HUES64 (cell line): Measurements from ENCODE around the gene RUFY4.

ENCODE experiments used
- H3K27ac ChIP-seq: 2 replicates; pipeline ENCODE4 v1.7.0; 2013; ENCODE audit warnings: low read depth, low read length, inconsistent platforms
- H3K27me3 ChIP-seq: 2 replicates; pipeline ENCODE4 v1.6.1; 2013; ENCODE audit warnings: mild to moderate bottlenecking, low read length; ENCODE audit not compliant: insufficient read depth
- H3K36me3 ChIP-seq: 2 replicates; pipeline ENCODE4 v1.6.1; 2013; ENCODE audit warnings: mild to moderate bottlenecking, low read length; ENCODE audit not compliant: insufficient read depth
- H3K4me1 ChIP-seq: 2 replicates; pipeline ENCODE4 v1.6.1; 2013; ENCODE audit warnings: mild to moderate bottlenecking, low read length, moderate library complexity; ENCODE audit not compliant: insufficient read depth
- H3K4me3 ChIP-seq: 2 replicates; pipeline ENCODE4 v1.5.1; 2013; ENCODE audit warnings: mild to moderate bottlenecking, low read length, moderate library complexity
- H3K9ac ChIP-seq: 2 replicates; pipeline ENCODE4 v1.6.1; 2013; ENCODE audit warnings: mild to moderate bottlenecking, low read depth, low read length
- H3K9me3 ChIP-seq: 2 replicates; pipeline ENCODE4 v1.6.1; 2013; ENCODE audit warnings: low read depth, low read length; ENCODE audit not compliant: insufficient read depth
- WGBS: fragments of 150-250, 120-280 bp; methylation state at CpG from one replicate; pipeline ENCODE4 v1.1.7; 2013; ENCODE audit warnings: missing lambda C conversion rate; 5-methylcytosine and 5-hydroxymethylcytosine counted together

RUFY4 gene

DNA sequence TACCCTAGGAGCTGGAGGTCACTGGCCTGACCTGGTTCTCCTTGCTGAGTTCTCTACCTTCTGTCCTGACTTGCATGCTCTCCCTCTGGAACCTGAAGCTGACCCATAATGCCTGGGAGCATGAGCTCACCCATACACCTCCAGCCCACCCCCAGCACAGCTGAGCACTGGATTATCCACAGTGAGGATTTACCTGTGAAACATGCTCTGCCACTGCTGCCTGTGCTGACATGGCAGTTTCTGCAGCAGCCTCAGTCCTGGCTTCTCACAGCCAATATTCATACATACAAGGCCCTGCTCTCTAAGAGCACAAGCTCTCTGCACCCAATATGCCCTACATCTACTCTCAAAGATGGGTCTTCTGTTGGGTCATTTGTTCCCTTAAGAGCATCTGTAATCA lies 61.8 kb downstream of the RUFY4 start:
- Histone ChIP-seq H3K4me3 (no peak overlapping the region), H3K27me3 (no peaks in the 10 kb centered on the region), H3K36me3 (no peaks in the 10 kb centered on the region), H3K9ac (no peak overlapping the region), H3K4me1 (peaks cover 3% of the 10 kb centered on the region; the same call in 1 of the 2 replicates), H3K27ac (no peak overlapping the region), H3K9me3 (no peaks in the 10 kb centered on the region)

DNA sequence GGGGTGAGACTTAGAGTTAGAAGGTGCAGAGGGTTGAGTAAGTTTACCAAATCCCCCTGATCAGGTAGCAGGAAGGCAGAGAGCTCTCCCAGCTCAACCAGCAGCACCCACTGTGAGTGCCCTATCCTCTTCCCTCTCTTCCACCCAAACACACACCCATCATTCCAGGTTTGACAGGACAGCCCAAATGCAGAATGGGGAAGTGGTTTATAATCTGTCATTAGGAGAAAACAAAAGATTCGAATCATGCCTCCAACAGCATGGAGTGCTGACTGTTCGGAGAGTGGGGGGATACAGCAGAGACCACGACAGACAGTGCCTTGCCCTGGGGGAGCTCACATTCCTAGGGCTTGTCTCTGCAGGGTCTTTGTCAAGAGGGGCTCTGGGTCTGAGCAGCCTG lies 68.5 kb downstream of the RUFY4 start:
- H3K36me3 ChIP-seq, result no peaks in the 10 kb centered on the region
- no peak overlapping the region for H3K4me3 ChIP-seq
- H3K9me3 ChIP-seq, result no peaks in the 10 kb centered on the region
- no peak overlapping the region for H3K9ac ChIP-seq
- WGBS, result 78% methylated on average over 3 of the region's 3 CpGs
- no peak overlapping the region for H3K27ac ChIP-seq
- no peaks in the 10 kb centered on the region for H3K4me1 ChIP-seq
- no peaks in the 10 kb centered on the region for H3K27me3 ChIP-seq

DNA sequence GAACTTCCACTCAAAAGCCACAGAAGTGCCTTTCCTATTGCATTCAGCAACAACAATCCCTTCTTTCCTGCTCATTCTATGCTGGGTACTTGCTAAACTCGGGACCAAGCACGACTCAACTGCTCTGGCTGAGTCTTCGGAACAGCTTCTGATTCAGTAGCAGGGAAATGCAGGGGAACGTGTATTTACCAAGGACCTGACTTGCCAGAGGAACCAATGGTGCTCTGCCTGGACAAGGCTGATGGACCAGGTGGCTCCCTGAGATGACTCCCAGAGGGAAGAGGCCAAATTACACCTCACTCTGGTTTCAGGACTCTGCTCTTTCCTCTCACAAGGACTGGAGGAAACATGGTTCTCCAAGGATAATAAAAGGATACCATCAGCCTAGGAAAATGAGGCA lies 69.0 kb downstream of the RUFY4 start:
- Histone ChIP-seq H3K36me3 (no peaks in the 10 kb centered on the region), H3K4me1 (no peaks in the 10 kb centered on the region), H3K4me3 (no peak overlapping the region), H3K9me3 (no peaks in the 10 kb centered on the region), H3K27me3 (no peaks in the 10 kb centered on the region), H3K9ac (no peak overlapping the region), H3K27ac (no peak overlapping the region)
- WGBS, result 88% methylated on average over 4 of the region's 4 CpGs
